ENCODE results near the gene OLFML2B.

Gene OLFML2B

DNA sequence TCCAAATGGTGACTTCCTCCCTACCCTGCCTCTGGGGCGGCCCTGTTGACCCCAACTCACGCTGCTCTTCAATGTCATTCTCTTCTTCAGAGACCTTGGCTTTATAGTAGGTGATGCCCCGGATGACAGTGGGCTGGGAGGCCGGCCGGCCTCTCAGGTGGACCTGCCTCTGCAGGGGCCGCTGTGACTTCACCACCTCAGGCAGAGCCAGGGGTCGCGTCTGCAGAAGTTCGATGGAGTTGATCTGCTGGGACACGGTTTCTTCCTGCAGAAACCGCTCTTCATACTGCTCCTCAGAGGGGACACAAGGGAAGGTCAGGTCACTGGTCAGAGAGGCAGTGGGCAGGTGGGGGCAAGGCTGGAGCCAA is 23.6 kb downstream of the OLFML2B start:
- H3K36me3 ChIP-seq (replicated peaks; ENCODE audit: low read depth, low read length), result no peaks in the 10 kb centered on the region
- no peak overlapping the region for H3K9ac ChIP-seq (ENCODE audit: low read length)
- H4K20me1 ChIP-seq (ENCODE audit: insufficient read depth, low read length), result no peaks in the 10 kb centered on the region
- no peaks in the 10 kb centered on the region for H3K79me2 ChIP-seq (ENCODE audit: low read length)
- no peak overlapping the region for H2AFZ ChIP-seq (ENCODE audit: low read depth, low read length)
- no peak overlapping the region for H3K27ac ChIP-seq (ENCODE audit: low read length)
- H3K4me3 ChIP-seq (ENCODE audit: low read length), result no peak overlapping the region
- no peak overlapping the region for H3K4me2 ChIP-seq (ENCODE audit: low read length)
- H3K9me3 ChIP-seq (ENCODE audit: insufficient read depth, low read length), result no peaks in the 10 kb centered on the region
- no peak for TF ChIP-seq EZH2phosphoT487 (IDR thresholded peaks at IDR 0.05; ENCODE audit: low read depth)
- TF ChIP-seq, protein P1, sequence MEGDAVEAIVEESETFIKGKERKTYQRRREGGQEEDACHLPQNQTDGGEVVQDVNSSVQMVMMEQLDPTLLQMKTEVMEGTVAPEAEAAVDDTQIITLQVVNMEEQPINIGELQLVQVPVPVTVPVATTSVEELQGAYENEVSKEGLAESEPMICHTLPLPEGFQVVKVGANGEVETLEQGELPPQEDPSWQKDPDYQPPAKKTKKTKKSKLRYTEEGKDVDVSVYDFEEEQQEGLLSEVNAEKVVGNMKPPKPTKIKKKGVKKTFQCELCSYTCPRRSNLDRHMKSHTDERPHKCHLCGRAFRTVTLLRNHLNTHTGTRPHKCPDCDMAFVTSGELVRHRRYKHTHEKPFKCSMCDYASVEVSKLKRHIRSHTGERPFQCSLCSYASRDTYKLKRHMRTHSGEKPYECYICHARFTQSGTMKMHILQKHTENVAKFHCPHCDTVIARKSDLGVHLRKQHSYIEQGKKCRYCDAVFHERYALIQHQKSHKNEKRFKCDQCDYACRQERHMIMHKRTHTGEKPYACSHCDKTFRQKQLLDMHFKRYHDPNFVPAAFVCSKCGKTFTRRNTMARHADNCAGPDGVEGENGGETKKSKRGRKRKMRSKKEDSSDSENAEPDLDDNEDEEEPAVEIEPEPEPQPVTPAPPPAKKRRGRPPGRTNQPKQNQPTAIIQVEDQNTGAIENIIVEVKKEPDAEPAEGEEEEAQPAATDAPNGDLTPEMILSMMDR (IDR thresholded peaks at IDR 0.05; ENCODE audit: low read depth, low read length), result no peak
- 0 out of 2 replicates have a peak, but pooled peaks cover 5% of the 10 kb centered on the region for H3K4me1 ChIP-seq (ENCODE audit: low read length)
- H3K27me3 ChIP-seq (ENCODE audit: low read depth, low read length), result peaks cover 15% of the 10 kb centered on the region

DNA sequence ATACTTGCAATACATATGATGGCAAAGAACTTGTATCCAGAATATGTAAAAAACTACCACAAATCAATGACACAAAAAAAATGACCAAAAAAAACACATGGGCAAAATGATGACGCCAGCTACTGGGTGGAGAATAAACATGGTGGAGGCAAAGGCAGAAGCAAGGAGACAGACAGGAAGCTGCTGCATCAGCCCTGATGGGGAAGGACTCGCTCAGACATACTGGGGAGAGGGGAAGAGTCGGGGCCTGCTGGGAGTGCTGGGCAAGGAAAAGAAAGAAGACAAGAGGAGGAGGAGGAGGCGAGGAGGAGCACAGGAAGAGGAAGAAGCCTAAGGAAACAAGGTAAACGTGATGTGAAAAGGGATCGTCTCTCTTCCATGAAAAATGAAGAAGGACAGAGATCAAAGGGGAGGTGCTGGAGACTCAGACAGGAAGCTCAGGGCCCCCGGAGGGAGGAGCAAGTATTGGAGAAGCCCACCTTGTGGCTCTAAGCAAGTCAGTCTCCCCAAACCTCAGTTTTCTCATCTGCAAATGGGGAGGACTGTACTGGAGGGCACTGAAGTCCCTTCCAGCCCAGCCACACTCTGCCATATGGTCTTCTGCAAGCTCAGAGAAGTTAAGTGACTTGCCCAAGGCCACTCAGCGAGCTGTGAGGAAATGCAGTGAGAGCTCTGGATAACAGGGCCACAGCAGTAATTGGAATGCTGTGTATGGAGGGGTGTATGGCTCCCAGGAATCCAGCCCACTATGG is 24.2 kb downstream of the OLFML2B start:
- Histone ChIP-seq H3K4me1 (ENCODE audit: low read length) (0 out of 2 replicates have a peak, but pooled peaks cover 5% of the 10 kb centered on the region), H3K27ac (ENCODE audit: low read length) (no peak overlapping the region), H3K36me3 (replicated peaks; ENCODE audit: low read depth, low read length) (no peaks in the 10 kb centered on the region), H4K20me1 (ENCODE audit: insufficient read depth, low read length) (no peaks in the 10 kb centered on the region), H3K4me3 (ENCODE audit: low read length) (no peak overlapping the region), H3K4me2 (ENCODE audit: low read length) (no peak overlapping the region), H3K79me2 (ENCODE audit: low read length) (no peaks in the 10 kb centered on the region), H3K9ac (ENCODE audit: low read length) (no peak overlapping the region), H3K27me3 (ENCODE audit: low read depth, low read length) (peaks cover 20% of the 10 kb centered on the region), H3K9me3 (ENCODE audit: insufficient read depth, low read length) (no peaks in the 10 kb centered on the region), H2AFZ (ENCODE audit: low read depth, low read length) (no peak overlapping the region)
- TF ChIP-seq, protein P1 (IDR thresholded peaks at IDR 0.05; ENCODE audit: low read depth, low read length), result no peak
- TF ChIP-seq EZH2phosphoT487 (IDR thresholded peaks at IDR 0.05; ENCODE audit: low read depth), result no peak

DNA sequence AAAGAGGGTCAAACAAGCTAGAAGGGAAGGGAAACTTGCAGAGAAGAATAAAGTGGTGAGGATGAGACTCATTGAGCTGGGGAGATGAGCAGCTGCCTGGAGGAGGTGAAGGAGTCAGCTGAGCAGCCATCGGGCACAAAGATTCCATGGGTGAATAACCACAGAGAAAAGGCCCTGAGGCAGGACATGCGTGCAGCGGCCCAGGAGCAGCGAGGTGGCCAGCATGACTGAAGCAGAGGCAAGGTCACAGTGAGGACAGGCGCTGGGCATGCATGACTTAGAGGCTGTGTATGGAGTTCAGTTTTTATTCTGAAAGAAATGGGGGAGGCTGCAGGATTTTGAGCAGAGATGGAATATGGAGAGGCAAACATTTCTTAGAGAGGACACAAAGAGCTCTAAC is 24.9 kb downstream of the OLFML2B start:
- Histone ChIP-seq H3K27me3 (ENCODE audit: low read depth, low read length) (peaks cover 22% of the 10 kb centered on the region), H3K9ac (ENCODE audit: low read length) (no peak overlapping the region), H3K79me2 (ENCODE audit: low read length) (no peaks in the 10 kb centered on the region), H3K27ac (ENCODE audit: low read length) (no peak overlapping the region), H3K4me3 (ENCODE audit: low read length) (no peak overlapping the region), H3K4me1 (ENCODE audit: low read length) (0 out of 2 replicates have a peak, but pooled peaks cover 3% of the 10 kb centered on the region), H3K4me2 (ENCODE audit: low read length) (no peak overlapping the region), H3K36me3 (replicated peaks; ENCODE audit: low read depth, low read length) (no peaks in the 10 kb centered on the region), H3K9me3 (ENCODE audit: insufficient read depth, low read length) (no peaks in the 10 kb centered on the region), H4K20me1 (ENCODE audit: insufficient read depth, low read length) (no peaks in the 10 kb centered on the region), H2AFZ (ENCODE audit: low read depth, low read length) (no peak overlapping the region)
- TF ChIP-seq, protein P1 (IDR thresholded peaks at IDR 0.05; ENCODE audit: low read depth, low read length), result no peak
- TF ChIP-seq EZH2phosphoT487 (IDR thresholded peaks at IDR 0.05; ENCODE audit: low read depth), result no peak

DNA sequence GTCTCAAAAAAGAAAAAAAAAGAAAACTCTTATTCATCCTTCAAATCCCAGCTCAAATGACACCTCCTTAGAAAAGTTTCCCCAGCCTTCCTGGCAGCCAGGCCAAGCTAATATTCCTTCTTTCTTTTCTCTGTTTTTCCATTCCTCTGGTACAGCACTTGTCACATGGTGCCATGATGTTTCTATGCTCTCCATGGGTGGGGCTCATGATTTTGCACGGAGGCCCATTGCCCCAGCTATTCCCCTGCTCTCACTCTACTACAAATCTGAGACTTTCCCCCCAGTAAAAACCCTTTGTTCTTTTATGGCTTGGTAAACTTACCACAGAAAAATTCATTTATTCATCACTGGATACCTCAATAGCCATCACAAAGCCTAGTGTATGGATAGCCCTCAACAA is 26.5 kb downstream of the OLFML2B start:
- H3K9ac ChIP-seq (ENCODE audit: low read length), result no peak overlapping the region
- H4K20me1 ChIP-seq (ENCODE audit: insufficient read depth, low read length), result no peaks in the 10 kb centered on the region
- H3K36me3 ChIP-seq (replicated peaks; ENCODE audit: low read depth, low read length), result no peaks in the 10 kb centered on the region
- peaks cover 22% of the 10 kb centered on the region for H3K27me3 ChIP-seq (ENCODE audit: low read depth, low read length)
- TF ChIP-seq, protein P1 (IDR thresholded peaks at IDR 0.05; ENCODE audit: low read depth, low read length), result no peak
- no peak for TF ChIP-seq EZH2phosphoT487 (IDR thresholded peaks at IDR 0.05; ENCODE audit: low read depth)
- no peaks in the 10 kb centered on the region for H3K79me2 ChIP-seq (ENCODE audit: low read length)
- H3K4me3 ChIP-seq (ENCODE audit: low read length), result no peak overlapping the region
- no peak overlapping the region for H2AFZ ChIP-seq (ENCODE audit: low read depth, low read length)
- no peaks in the 10 kb centered on the region for H3K9me3 ChIP-seq (ENCODE audit: insufficient read depth, low read length)
- no peak overlapping the region for H3K4me2 ChIP-seq (ENCODE audit: low read length)
- no peaks in the 10 kb centered on the region for H3K4me1 ChIP-seq (ENCODE audit: low read length)
- H3K27ac ChIP-seq (ENCODE audit: low read length), result no peak overlapping the region

Data from OCI-LY3 (cell line).